Cardiac septum (tissue), 1 donor: ENCODE data around the gene FRAS1. TPM values are rescaled to one million over a fixed set of nuclear protein-coding genes. Genes with fewer than 3 reads are reported as not detected.
"Not testable (repeated sequence)": the region's sequence is repeated elsewhere in the genome, so short reads cannot be mapped to it uniquely, and the experiment has no call there.

Experiments used
- DNase-seq: peaks from one replicate; pipeline ENCODE4 v3.0.0-alpha.2; 2020; ENCODE audit warnings: low spot score
- intact Hi-C: fragments of 100-400 bp; cut with DNase I; formaldehyde crosslinking; loops from one replicate; pipeline ENCODE4 v1.14.0; 2022
- total RNA-seq: library from RNA; stranded (reverse); fragmentation: NEBNext Ultra II Directional; extraction: Animal tissue kit (Norgen Biotek cat#: 25700); gene quantifications from one replicate; pipeline ENCODE4 v1.2.1, GENCODE V29; 2021
- donor health status: DM: no; HTN: no; CAD: no.

Gene FRAS1
- total RNA-seq, 1 donor from 2014 or later, result 4.2 TPM

DNA sequence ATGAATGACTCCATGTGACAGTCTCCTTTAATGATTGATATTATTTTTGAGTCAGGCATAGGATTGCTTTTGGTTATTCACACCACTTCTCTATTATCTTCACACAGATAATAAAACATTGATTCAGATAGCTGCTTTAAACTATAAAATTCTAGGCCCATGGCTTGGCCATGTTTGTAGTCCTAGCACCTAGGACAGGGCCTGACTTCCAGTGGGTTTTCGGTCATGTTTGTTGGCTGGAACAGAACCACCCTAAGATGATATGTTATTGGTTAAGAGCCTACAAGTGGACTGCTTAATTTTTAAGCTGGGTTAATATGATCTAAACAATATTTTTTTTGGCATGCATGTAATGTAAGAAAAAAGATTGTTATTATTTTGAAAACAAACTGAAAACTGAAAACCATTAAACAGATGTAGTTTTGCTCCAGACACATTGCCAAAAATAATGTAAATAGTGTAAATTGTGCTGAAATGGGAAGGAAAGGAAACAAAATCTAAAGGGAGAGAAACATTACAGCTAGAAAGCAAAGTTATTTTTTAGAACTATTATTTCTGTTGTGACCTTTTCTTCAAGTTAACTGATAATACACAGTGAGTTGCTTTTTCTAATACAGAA, 98.0 kb downstream of the FRAS1 start:
- no peak for DNase-seq
- intact Hi-C loops, result no loop called here

DNA sequence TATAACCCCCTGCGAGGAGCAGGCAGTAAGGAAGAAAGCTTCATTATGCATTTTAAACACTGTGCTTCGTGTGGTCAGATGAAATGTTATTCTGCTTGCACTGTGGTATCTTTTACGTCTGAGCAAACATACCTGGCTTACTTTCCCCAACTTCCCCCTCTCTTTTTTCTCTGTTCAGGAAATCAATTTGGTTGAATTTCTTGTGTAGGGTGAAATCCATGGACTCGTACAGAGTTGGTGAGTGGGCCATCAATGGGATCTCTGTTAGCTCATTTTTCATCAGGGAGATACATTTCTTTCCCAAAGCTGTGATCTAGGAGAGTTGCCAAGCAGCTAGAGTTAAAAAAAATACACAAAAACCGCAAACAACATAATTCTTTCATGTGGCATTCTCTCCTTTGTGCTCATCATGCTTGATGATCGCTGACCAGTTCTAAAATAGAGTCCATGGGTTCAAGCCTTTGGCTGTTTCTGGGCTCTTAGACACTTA, 98.5 kb downstream of the FRAS1 start:
- intact Hi-C loops, result no loop called here
- no peak for DNase-seq

DNA sequence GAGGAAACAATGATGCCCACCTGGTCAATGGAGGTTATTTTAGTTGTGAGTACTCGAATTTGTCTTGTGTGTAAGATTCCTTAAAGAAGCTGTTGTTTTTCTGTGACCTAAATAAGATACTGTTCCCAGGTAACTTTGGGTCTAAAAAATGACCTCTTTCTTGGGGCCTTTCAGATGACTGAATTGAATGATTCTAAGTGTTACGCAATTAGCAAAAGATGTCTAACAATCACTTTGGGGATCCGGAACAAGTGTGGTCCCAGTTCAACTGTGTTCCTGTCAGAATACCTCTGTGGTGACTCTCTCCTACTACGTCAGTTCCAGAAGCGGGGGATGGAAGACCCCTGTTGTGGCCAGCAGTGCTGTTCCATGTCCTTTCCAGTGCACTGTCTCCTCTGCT, 99.4 kb downstream of the FRAS1 start:
- no peak for DNase-seq
- intact Hi-C loops, result no loop called here

- intact Hi-C loops, result no loop called here
- DNase-seq, result no peak
These were observed 105.2 kb downstream of the FRAS1 start for GRCh38 chr4:78162342-78162741.

GRCh38 chr4:78162821-78163220, 105.7 kb downstream of the FRAS1 start:
- DNase-seq, result no peak
- intact Hi-C loops, result no loop called here

- intact Hi-C loops, result no loop called here
- DNase-seq, result no peak
These were observed 108.6 kb downstream of the FRAS1 start for GRCh38 chr4:78165758-78166157.

GRCh38 chr4:78166622-78167021, 109.5 kb downstream of the FRAS1 start:
- DNase-seq, result no peak
- intact Hi-C loops, result no loop called here

- no peak for DNase-seq
- intact Hi-C loops, result no loop called here
These were observed 110.4 kb downstream of the FRAS1 start for GRCh38 chr4:78167510-78167909.

GRCh38 chr4:78168029-78168428, 110.9 kb downstream of the FRAS1 start:
- intact Hi-C loops, result no loop called here
- DNase-seq, result no peak

DNA sequence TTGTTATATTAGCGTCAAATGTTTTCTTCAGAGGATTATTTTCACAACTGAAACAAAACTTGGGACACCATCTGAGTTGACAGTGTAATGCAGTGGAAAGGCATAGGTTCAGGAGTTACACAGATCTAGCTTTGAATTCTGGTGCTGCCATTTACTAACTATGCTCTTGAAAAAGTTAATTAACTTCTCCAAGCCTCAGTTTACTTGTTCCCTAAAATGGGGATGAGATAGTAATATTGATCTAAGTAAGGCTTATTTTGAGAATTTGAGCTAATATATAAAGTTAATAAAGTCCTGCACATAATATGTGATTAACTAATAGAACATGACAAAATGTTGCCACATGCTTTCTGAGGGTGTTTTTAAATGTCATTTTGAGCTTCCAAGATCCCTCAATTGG, 112.6 kb downstream of the FRAS1 start:
- no peak for DNase-seq
- intact Hi-C loops, result no loop called here

DNA sequence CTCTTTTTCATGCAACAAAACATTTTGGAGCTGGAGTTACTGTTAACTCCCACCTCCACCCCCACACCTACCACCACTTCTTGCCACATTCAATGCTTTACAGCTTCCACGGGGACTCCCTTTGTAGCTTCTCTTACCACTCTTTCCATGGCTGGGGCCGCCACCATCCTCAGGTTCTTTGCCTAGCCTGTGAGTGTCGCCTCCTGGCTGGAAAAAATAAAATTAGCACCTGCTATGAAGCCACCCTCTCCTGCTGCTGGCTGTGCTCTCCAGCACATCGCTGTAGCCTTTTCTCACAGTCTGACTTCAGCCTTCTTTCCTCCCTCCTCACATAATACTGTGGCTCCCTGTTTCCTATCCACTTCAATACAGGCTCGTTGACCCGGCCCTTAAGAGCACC, 114.4 kb downstream of the FRAS1 start:
- intact Hi-C loops, result no loop called here
- no peak for DNase-seq

GRCh38 chr4:78174891-78175290, 117.8 kb downstream of the FRAS1 start:
- intact Hi-C loops, result no loop called here
- no peak for DNase-seq

GRCh38 chr4:78179196-78179595, 122.1 kb downstream of the FRAS1 start:
- intact Hi-C loops, result no loop called here
- DNase-seq, result no peak

- intact Hi-C loops, DNase-seq: not testable (repeated sequence)
These were observed 124.6 kb downstream of the FRAS1 start for GRCh38 chr4:78181681-78182234.

- intact Hi-C loops, result no loop called here
- no peak for DNase-seq
These were observed 127.5 kb downstream of the FRAS1 start for GRCh38 chr4:78184584-78184983.

GRCh38 chr4:78185117-78185516, 128.0 kb downstream of the FRAS1 start:
- DNase-seq, result no peak
- intact Hi-C loops, result no loop called here

- DNase-seq, result no peak
- intact Hi-C loops, result no loop called here
These were observed 129.7 kb downstream of the FRAS1 start for GRCh38 chr4:78186597-78187543.

DNA sequence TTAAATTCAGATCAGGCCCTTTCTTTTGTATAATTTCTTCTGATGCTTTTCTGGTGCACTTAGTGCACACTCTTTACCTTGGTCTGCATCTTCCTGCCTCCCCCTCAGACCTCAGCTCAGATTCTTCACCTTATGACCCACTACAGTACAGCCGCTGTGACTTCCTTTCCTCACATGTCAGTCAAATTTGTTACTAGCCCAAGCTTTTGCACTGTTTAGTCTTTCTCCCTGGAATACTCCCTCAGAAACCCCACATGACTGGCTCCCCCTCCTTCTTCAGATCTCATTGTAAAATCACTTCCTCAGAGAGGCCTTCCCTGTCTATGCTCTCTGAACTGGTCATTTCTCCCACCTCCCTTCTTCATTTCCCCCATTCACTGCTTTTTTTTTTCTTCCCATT, 132.9 kb downstream of the FRAS1 start:
- no peak for DNase-seq
- intact Hi-C loops, result no loop called here

DNA sequence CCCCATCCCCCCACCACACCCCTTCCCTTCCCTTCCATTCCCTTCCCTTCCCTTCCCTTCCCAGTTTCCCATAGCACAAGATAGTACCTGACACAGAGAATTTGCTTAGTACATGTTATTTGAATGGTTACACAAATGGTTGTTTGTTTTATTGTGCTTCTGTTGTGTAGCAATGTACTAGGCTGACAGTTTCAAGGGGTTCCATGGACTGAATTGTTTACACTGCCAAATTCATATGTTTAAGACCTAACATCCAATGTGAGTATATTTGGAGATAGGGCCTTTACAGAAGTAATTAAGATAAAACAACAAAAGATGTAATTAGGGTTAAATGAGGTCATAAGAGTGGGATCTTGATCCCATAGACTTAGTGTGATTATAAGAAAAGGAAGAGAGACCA, 133.5 kb downstream of the FRAS1 start:
- no peak for DNase-seq
- intact Hi-C loops, result no loop called here

GRCh38 chr4:78197947-78198346, 140.8 kb downstream of the FRAS1 start:
- intact Hi-C loops, result no loop called here
- DNase-seq, result no peak

GRCh38 chr4:78199984-78200383, 142.9 kb downstream of the FRAS1 start:
- intact Hi-C loops, result no loop called here
- no peak for DNase-seq
